ENCODE data around the gene VAT1. TPM values are rescaled to one million over a fixed set of nuclear protein-coding genes. Genes with fewer than 3 reads are reported as not detected.

VAT1 gene
- total and polyA plus RNA-seq, 2 of the 13 experiments (the other 11 are each of a cell fraction or from before 2014, with no cell fraction given), result 143 to 205 TPM

DNA sequence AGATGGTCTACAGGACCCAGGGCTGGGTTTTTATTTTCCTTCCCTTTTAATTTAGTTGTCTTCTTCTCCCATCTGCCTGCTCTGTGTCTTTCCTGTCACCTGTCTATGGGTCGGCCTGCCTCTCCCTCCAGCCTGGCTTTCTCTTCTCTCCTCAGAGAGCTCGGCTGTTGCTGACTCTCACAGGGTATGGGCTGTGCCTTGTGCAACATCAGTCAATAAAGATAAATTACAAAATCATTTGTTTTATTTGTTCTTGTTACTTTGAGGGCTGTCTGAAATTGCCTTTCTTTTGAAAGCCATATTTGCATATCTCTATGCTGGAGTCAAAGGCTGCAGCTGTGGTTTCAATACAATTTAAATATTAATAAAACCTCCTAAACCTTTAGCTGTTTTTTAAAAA, 18.5 kb upstream of the VAT1 start (continued):
- TF ChIP-seq, protein P1, sequence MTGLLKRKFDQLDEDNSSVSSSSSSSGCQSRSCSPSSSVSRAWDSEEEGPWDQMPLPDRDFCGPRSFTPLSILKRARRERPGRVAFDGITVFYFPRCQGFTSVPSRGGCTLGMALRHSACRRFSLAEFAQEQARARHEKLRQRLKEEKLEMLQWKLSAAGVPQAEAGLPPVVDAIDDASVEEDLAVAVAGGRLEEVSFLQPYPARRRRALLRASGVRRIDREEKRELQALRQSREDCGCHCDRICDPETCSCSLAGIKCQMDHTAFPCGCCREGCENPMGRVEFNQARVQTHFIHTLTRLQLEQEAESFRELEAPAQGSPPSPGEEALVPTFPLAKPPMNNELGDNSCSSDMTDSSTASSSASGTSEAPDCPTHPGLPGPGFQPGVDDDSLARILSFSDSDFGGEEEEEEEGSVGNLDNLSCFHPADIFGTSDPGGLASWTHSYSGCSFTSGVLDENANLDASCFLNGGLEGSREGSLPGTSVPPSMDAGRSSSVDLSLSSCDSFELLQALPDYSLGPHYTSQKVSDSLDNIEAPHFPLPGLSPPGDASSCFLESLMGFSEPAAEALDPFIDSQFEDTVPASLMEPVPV (CRISPR knock-in tag; IDR thresholded peaks at IDR 0.05), result no peak
- TF ChIP-seq RELA (CRISPR knock-in tag; IDR thresholded peaks at IDR 0.05) (no peak), ETV5 (CRISPR knock-in tag; IDR thresholded peaks at IDR 0.05; ENCODE audit: borderline replicate concordance) (no peak), ZNF557 (CRISPR knock-in tag; IDR thresholded peaks at IDR 0.05) (no peak), ZNF44 (CRISPR knock-in tag; IDR thresholded peaks at IDR 0.05) (no peak), ZNF354B (CRISPR knock-in tag; IDR thresholded peaks at IDR 0.05) (no peak), KDM4B (CRISPR knock-in tag; IDR thresholded peaks at IDR 0.05) (no peak), TBX2 (CRISPR knock-in tag; IDR thresholded peaks at IDR 0.05; ENCODE audit: borderline replicate concordance) (0 out of 2 replicates have a peak, but pooled peaks have one; percentile 12), SRF (IDR thresholded peaks at IDR 0.05; ENCODE audit: low read depth, low read length) (no peak), ZNF781 (CRISPR knock-in tag; IDR thresholded peaks at IDR 0.05; ENCODE audit: borderline replicate concordance, not compliant biosample characterization) (no peak), CREM (IDR thresholded peaks at IDR 0.05) (no peak), CREM (CRISPR knock-in tag; IDR thresholded peaks at IDR 0.05) (no peak), ZNF234 (CRISPR knock-in tag; conservative IDR thresholded peaks at IDR 0.05) (no peak), ZNF562 (CRISPR knock-in tag; IDR thresholded peaks at IDR 0.05; ENCODE audit: borderline replicate concordance) (no peak), ZNF674 (CRISPR knock-in tag; IDR thresholded peaks at IDR 0.05; ENCODE audit: low read depth) (no peak), GATA4 (IDR thresholded peaks at IDR 0.05; ENCODE audit: borderline replicate concordance, low read depth) (no peak), SP4 (CRISPR knock-in tag; IDR thresholded peaks at IDR 0.05) (0 out of 2 replicates have a peak, but pooled peaks have one; percentile 24), FOXM1 (CRISPR knock-in tag; IDR thresholded peaks at IDR 0.05) (no peak)
- TF ChIP-seq, protein P2, sequence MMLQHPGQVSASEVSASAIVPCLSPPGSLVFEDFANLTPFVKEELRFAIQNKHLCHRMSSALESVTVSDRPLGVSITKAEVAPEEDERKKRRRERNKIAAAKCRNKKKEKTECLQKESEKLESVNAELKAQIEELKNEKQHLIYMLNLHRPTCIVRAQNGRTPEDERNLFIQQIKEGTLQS (CRISPR knock-in tag; IDR thresholded peaks at IDR 0.05), result no peak
- TF ChIP-seq, protein P3, sequence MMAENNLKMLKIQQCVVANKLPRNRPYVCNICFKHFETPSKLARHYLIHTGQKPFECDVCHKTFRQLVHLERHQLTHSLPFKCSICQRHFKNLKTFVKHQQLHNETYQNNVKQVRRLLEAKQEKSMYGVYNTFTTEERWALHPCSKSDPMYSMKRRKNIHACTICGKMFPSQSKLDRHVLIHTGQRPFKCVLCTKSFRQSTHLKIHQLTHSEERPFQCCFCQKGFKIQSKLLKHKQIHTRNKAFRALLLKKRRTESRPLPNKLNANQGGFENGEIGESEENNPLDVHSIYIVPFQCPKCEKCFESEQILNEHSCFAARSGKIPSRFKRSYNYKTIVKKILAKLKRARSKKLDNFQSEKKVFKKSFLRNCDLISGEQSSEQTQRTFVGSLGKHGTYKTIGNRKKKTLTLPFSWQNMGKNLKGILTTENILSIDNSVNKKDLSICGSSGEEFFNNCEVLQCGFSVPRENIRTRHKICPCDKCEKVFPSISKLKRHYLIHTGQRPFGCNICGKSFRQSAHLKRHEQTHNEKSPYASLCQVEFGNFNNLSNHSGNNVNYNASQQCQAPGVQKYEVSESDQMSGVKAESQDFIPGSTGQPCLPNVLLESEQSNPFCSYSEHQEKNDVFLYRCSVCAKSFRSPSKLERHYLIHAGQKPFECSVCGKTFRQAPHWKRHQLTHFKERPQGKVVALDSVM (CRISPR knock-in tag; IDR thresholded peaks at IDR 0.05), result no peak
- TF ChIP-seq, protein P4, sequence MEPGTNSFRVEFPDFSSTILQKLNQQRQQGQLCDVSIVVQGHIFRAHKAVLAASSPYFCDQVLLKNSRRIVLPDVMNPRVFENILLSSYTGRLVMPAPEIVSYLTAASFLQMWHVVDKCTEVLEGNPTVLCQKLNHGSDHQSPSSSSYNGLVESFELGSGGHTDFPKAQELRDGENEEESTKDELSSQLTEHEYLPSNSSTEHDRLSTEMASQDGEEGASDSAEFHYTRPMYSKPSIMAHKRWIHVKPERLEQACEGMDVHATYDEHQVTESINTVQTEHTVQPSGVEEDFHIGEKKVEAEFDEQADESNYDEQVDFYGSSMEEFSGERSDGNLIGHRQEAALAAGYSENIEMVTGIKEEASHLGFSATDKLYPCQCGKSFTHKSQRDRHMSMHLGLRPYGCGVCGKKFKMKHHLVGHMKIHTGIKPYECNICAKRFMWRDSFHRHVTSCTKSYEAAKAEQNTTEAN (CRISPR knock-in tag; conservative IDR thresholded peaks at IDR 0.05), result no peak
